K562 (cell line): Measurements from ENCODE around the gene BIRC5. TPM values are rescaled to one million over a fixed set of nuclear protein-coding genes. Genes with fewer than 3 reads are reported as not detected.

Experiments
- ATAC-seq: fragments of 200-7000 bp; cut with Tn5 transposase; 3 replicates; pipeline ENCODE4 v1.9.1; 2020; ENCODE audit warnings: moderate library complexity
- BruUV-seq: library from RNA; stranded (reverse); fragments of 400-500 nt; replicated peaks from 2 replicates; lab custom pipeline; 2021; lab: Mats Ljungman, UMichigan
- CTCF ChIA-PET: fragments of 300-600 bp; formaldehyde crosslinking; extraction: SDS; loops from one replicate; lab custom pipeline; 2021; ENCODE audit warnings: low intra/inter-chr PET ratio; lab: Yijun Ruan, JAX
- POLR2A ChIA-PET: fragments of 300-600, 350-650 bp; sonication (Branson Sonifier 250); formaldehyde crosslinking; extraction: SDS; loops from one replicate; lab custom pipeline; 2021; ENCODE audit warnings: antibody characterized with exemption, inconsistent platforms; lab: Yijun Ruan, JAX
- DNase-seq, 4 experiments: peaks; one replicate each; pipeline versions ENCODE4 v3.0.0 to v3.0.0-alpha.2; 2011 to 2018; ENCODE audit warnings: low spot score in 3 of 4, mixed read lengths in 3 of 4; ENCODE audit errors: extremely low read depth in 1 of 4
- FAIRE-seq: peaks from 2 replicates; lab custom pipeline; 2011; peaks lifted over from hg19 to GRCh38; lab: Jason Lieb, UNC
- H2AFZ ChIP-seq: 2 replicates; pipeline ENCODE4 v1.6.0; 2011; ENCODE audit warnings: low read depth, low read length, control low read depth, inconsistent platforms
- H3K27ac ChIP-seq: fragments of 200-600 bp; 3 replicates; pipeline ENCODE4 v1.8.0; 2011; ENCODE audit warnings: low read depth, mild to moderate bottlenecking, control low read depth, inconsistent platforms, low read length, moderate library complexity, mixed read lengths; ENCODE audit errors: extremely low read depth
- H3K27me3 ChIP-seq, 2 experiments: fragments of 300-600 bp in 1 of 2; 2 replicates in 1 of 2; 3 replicates in 1 of 2; pipeline versions ENCODE4 v1.6.0 to v1.8.0; 2011; ENCODE audit warnings: inconsistent platforms in 2 of 2, low read length in 2 of 2, mild to moderate bottlenecking in 1 of 2, mixed read lengths in 1 of 2, moderate library complexity in 1 of 2; ENCODE audit not compliant: control insufficient read depth in 2 of 2, insufficient read depth in 2 of 2
- H3K36me3 ChIP-seq: fragments of 300-600 bp; 3 replicates; pipeline ENCODE4 v1.8.0; 2011; ENCODE audit warnings: mild to moderate bottlenecking, low read length, inconsistent platforms; ENCODE audit not compliant: control insufficient read depth, insufficient read depth
- H3K4me1 ChIP-seq, 2 experiments: fragments of 200-600 bp in 1 of 2; replicated peaks in 1 of 2; 2 replicates in 1 of 2; 3 replicates in 1 of 2; pipeline versions ENCODE4 v1.5.1 to v1.8.0; 2011; ENCODE audit warnings: inconsistent platforms in 2 of 2, low read length in 2 of 2, mild to moderate bottlenecking in 1 of 2, mixed read lengths in 1 of 2, moderate library complexity in 1 of 2; ENCODE audit not compliant: control insufficient read depth in 2 of 2, insufficient read depth in 2 of 2
- H3K4me2 ChIP-seq: 2 replicates; pipeline ENCODE4 v1.6.1; 2011; ENCODE audit warnings: low read length, control low read depth, inconsistent platforms, mixed read lengths; ENCODE audit not compliant: insufficient read depth
- H3K4me3 ChIP-seq: fragments of 200-600 bp; sonication (generic), shearing (Covaris generic); 2 replicates; pipeline ENCODE4 v1.5.1; 2016; ENCODE audit warnings: control low read depth, inconsistent platforms
- H3K79me2 ChIP-seq: fragments of 200-600 bp; 3 replicates; pipeline ENCODE4 v1.8.0; 2011; ENCODE audit warnings: low read length, inconsistent platforms; ENCODE audit not compliant: control insufficient read depth, insufficient read depth
- H3K9ac ChIP-seq, 2 experiments: 2 replicates each; pipeline versions ENCODE4 v1.6.0 to v1.6.1; 2011; ENCODE audit warnings: low read depth in 2 of 2, low read length in 2 of 2, control low read depth in 1 of 2, inconsistent platforms in 1 of 2, mild to moderate bottlenecking in 1 of 2, mixed read lengths in 1 of 2; ENCODE audit not compliant: insufficient read depth in 1 of 2
- H3K9me1 ChIP-seq: one replicate; pipeline ENCODE4 v1.6.0; 2011; ENCODE audit warnings: inconsistent platforms, mild to moderate bottlenecking, low read length, moderate library complexity; ENCODE audit not compliant: control insufficient read depth, insufficient read depth
- H3K9me3 ChIP-seq: replicated peaks from 2 replicates; pipeline ENCODE4 v1.5.1; 2011; ENCODE audit warnings: low read depth, low read length, inconsistent platforms; ENCODE audit not compliant: control insufficient read depth, insufficient read depth
- H4K20me1 ChIP-seq: replicated peaks from 2 replicates; pipeline ENCODE4 v1.6.1; 2011; ENCODE audit warnings: low read length, inconsistent platforms, mixed read lengths; ENCODE audit not compliant: control insufficient read depth, insufficient read depth
- ARNT ChIP-seq, 2 experiments: fragments of 450-650 bp; IDR thresholded peaks; 2 replicates each; pipeline ENCODE4 v1.6.1; 2016; ENCODE audit warnings: mild to moderate bottlenecking in 1 of 2
- BRD4 ChIP-seq: fragments of 200-600 bp; sonication (generic); IDR thresholded peaks from 2 replicates; pipeline ENCODE4 v1.6.1; 2017; ENCODE audit warnings: inconsistent platforms
- FOSL1 ChIP-seq: fragments of 200-800 bp; sonication (Bioruptor generic); conservative IDR thresholded peaks from 2 replicates; pipeline ENCODE4 v1.6.1; 2016; ENCODE audit warnings: missing genetic modification characterization, missing compliant biosample characterization
- FOXP4 ChIP-seq: sonication (generic); formaldehyde crosslinking; IDR thresholded peaks from 2 replicates; pipeline ENCODE4 v1.8.0; 2022; ENCODE audit warnings: mild to moderate bottlenecking, missing genetic modification reagents, borderline replicate concordance
- IRF2 ChIP-seq: sonication (generic); formaldehyde crosslinking; IDR thresholded peaks from 2 replicates; pipeline ENCODE4 v1.8.1; 2022; ENCODE audit warnings: mild to moderate bottlenecking, missing genetic modification reagents
- POU5F1 ChIP-seq: fragments of 150-350 bp; IDR thresholded peaks from 2 replicates; pipeline ENCODE4 v1.6.1; 2014; ENCODE audit warnings: borderline replicate concordance, low read length, low read depth, mild to moderate bottlenecking; ENCODE audit not compliant: partially characterized antibody
- RBFOX2 ChIP-seq: fragments of 200-400 bp; formaldehyde crosslinking; IDR thresholded peaks from 2 replicates; pipeline ENCODE4 v1.6.1; 2017; ENCODE audit warnings: low read depth, mild to moderate bottlenecking, low read length, moderate library complexity
- RHOXF2B ChIP-seq: fragments of 250-450 bp; sonication (Bioruptor Pico); conservative IDR thresholded peaks from 2 replicates; pipeline ENCODE4 v1.5.1; 2021
- SIN3A ChIP-seq, 2 experiments: fragments of 150-350 bp in 1 of 2; IDR thresholded peaks; 2 replicates each; pipeline ENCODE4 v1.6.1; 2011 to 2016; ENCODE audit warnings: borderline replicate concordance in 2 of 2, low read depth in 2 of 2, low read length in 2 of 2, mild to moderate bottlenecking in 2 of 2, moderate library complexity in 2 of 2; ENCODE audit not compliant: control insufficient read depth in 1 of 2
- TEAD2 ChIP-seq: fragments of 450-650 bp; IDR thresholded peaks from 2 replicates; pipeline ENCODE4 v1.6.1; 2016; ENCODE audit warnings: missing genetic modification characterization, control low read depth, missing compliant biosample characterization
- U2AF1 ChIP-seq: fragments of 200-400 bp; formaldehyde crosslinking; optimal IDR thresholded peaks from 2 replicates; pipeline ENCODE3; 2017; ENCODE audit warnings: mild to moderate bottlenecking, low read depth, low read length, moderate library complexity
- ZNF395 ChIP-seq: fragments of 200-800 bp; sonication (Bioruptor generic); IDR thresholded peaks from 2 replicates; pipeline ENCODE4 v1.6.1; 2017; ENCODE audit warnings: missing genetic modification characterization, missing compliant biosample characterization
- ZNF79 ChIP-seq: fragments of 250-450 bp; sonication (Bioruptor Pico); IDR thresholded peaks from 2 replicates; pipeline ENCODE4 v1.4.0; 2020; ENCODE audit warnings: low read depth, mild to moderate bottlenecking, moderate library complexity
- WGBS: fragments of 100-300 bp; shearing (Covaris generic); methylation state at CpG from one replicate; pipeline ENCODE4 v1.1.6; 2016; ENCODE audit warnings: low coverage, mixed read lengths; ENCODE audit not compliant: insufficient coverage; ENCODE audit errors: missing lambda C conversion rate; 5-methylcytosine and 5-hydroxymethylcytosine counted together
- in situ Hi-C: fragments of 300-500 bp; cut with MboI; formaldehyde crosslinking; loops from 4 replicates; pipeline ENCODE4 v1.15.0; 2018; ENCODE audit warnings: inconsistent platforms, mixed read lengths
- intact Hi-C: fragments of 100-400 bp; cut with micrococcal nuclease; formaldehyde crosslinking; loops from 2 replicates; pipeline ENCODE4 v1.14.2; 2022
- polyA plus RNA-seq, 8 experiments: library from polyadenylated mRNA; depleted of rRNA in 4 of 8; stranded (reverse) in 5 of 8; unstranded in 3 of 8; fragments of >200 nt; fragmentation: Nextera tagmentation in 2 of 8; fragmentation: Illumina TruSeq in 1 of 8; extraction: Ambion mirVana in 2 of 8; extraction: Trizol in 1 of 8; gene quantifications; 2 replicates each; pipeline versions ENCODE4 v1.2.1 to v1.2.3, GENCODE V29; 2011 to 2014; ENCODE audit warnings: inconsistent platforms in 1 of 8, missing spikeins in 1 of 8
- total RNA-seq, 7 experiments: library from RNA; depleted of rRNA in 6 of 7; stranded (reverse); fragments of >200 nt in 6 of 7; fragmentation: Illumina TruSeq in 2 of 7; extraction: Trizol in 2 of 7; gene quantifications; 2 replicates each; pipeline versions ENCODE4 v1.2.1 to v1.2.3, GENCODE V29; 2011 to 2021; ENCODE audit warnings: low replicate concordance in 1 of 7

The BIRC5 gene
- total and polyA plus RNA-seq, 9 of the 15 experiments (the other 6 are each of a cell fraction or from before 2014, with no cell fraction given) = 64.4 to 140 (median 101) TPM

GRCh38 chr17:78184868-78185267 lies 29.2 kb upstream of the BIRC5 start:
- peak overlapping the region; percentile 99 for H3K4me2 ChIP-seq
- no TSS peak for BruUV-seq
- CTCF ChIA-PET = no interaction called here

GRCh38 chr17:78185981-78186691 lies 27.9 kb upstream of the BIRC5 start:
- peak overlapping the region; percentile 54; the same call in 1 of the 2 replicates for H2AFZ ChIP-seq
- peaks cover 14% of the 10 kb centered on the region for H4K20me1 ChIP-seq
- peak overlapping the region; percentile 89 for H3K27ac ChIP-seq
- H3K4me3 ChIP-seq = peak overlapping the region; percentile 86
- BruUV-seq = no TSS peak
- peak overlapping the region; percentile 93 to 99 for H3K9ac ChIP-seq
- CTCF ChIA-PET = no interaction called here
- ATAC-seq (peak; percentile 53), FAIRE-seq (peak; percentile 49), DNase-seq (peak; percentile 58 to 82 (median 75))
- in situ Hi-C loops (no loop called here), intact Hi-C loops (loop anchor here (5.0 kb wide), 2 partner anchors 49 to 99 kb away; no protein-coding TSS in a partner anchor)
- WGBS = 13% methylated on average over 10 of the region's 10 CpGs
- peaks cover 22 to 53% of the 10 kb centered on the region in 2 experiments for H3K4me1 ChIP-seq
- H3K36me3 ChIP-seq = peaks cover 66% of the 10 kb centered on the region; the same call in 2 of the 3 replicates
- H3K9me3 ChIP-seq = no peaks in the 10 kb centered on the region
- H3K9me1 ChIP-seq = no peaks in the 10 kb centered on the region
- POLR2A ChIA-PET = interaction anchor here (0.5 to 3.9 kb wide), 23 partner anchors 8 to 339 kb away, joined by 3 to 29 read pairs (median 4); partner anchors contain the start of gene TMC6
- H3K4me2 ChIP-seq = peak overlapping the region; percentile 99
- H3K27me3 ChIP-seq = no peaks in the 10 kb centered on the region
- peaks cover 83% of the 10 kb centered on the region for H3K79me2 ChIP-seq
- no peak for TF ChIP-seq IRF2 (CRISPR knock-in tag)
- TF ChIP-seq RHOXF2B (CRISPR knock-in tag) = no peak
- TF ChIP-seq U2AF1 = no peak
- TF ChIP-seq FOXP4 (CRISPR knock-in tag) = no peak
- TF ChIP-seq SIN3A (IDR thresholded peaks at IDR 0.05; ENCODE audit: borderline replicate concordance in 2 of 2, control insufficient read depth in 1 of 2, low read depth in 2 of 2, low read length in 2 of 2) = 0 out of 4 replicates have a peak, but pooled peaks of 1 of the 2 experiments have one; percentile 5
- TF ChIP-seq ZNF395 (CRISPR knock-in tag) = no peak
- no peak for TF ChIP-seq ZNF79

More at GRCh38 chr17:78184868-78185267, 29.2 kb upstream of the BIRC5 start:
- Histone ChIP-seq H4K20me1 (peaks cover 14% of the 10 kb centered on the region), H3K4me3 (no peak overlapping the region), H3K36me3 (peaks cover 67% of the 10 kb centered on the region; the same call in 2 of the 3 replicates), H3K4me1 (peaks cover 22 to 42% of the 10 kb centered on the region in 2 experiments), H3K9me3 (no peaks in the 10 kb centered on the region), H2AFZ (no peak overlapping the region), H3K27ac (no peak overlapping the region), H3K27me3 (no peaks in the 10 kb centered on the region), H3K9me1 (no peaks in the 10 kb centered on the region), H3K79me2 (peaks cover 73% of the 10 kb centered on the region), H3K9ac (peak overlapping the region in 1 of 2 experiments; percentile 99; a peak in 2 of 4 replicates)
- no peak for ATAC-seq
- TF ChIP-seq ARNT (IDR thresholded peaks at IDR 0.05) = no peak
- TF ChIP-seq BRD4 = no peak
- peak; percentile 36; the same call in 1 of the 2 replicates for TF ChIP-seq RBFOX2
- no peak for TF ChIP-seq FOSL1
- no peak for TF ChIP-seq TEAD2 (tag)
- no peak for TF ChIP-seq POU5F1
- in situ Hi-C loops = no loop called here
- FAIRE-seq = no peak
- POLR2A ChIA-PET = interaction anchor here (0.6 to 2.3 kb wide), 5 partner anchors 9 to 310 kb away, joined by 3 to 14 read pairs (median 6); no protein-coding TSS in a partner anchor
- intact Hi-C loops = loop anchor here (5.0 kb wide), 2 partner anchors 48 to 98 kb away; no protein-coding TSS in a partner anchor
- no peak for DNase-seq
- WGBS = 94% methylated on average over 9 of the region's 9 CpGs
